Neuron (in vitro differentiated cells): Measurements from ENCODE around the gene PPM1D.

Experiments used
- H2AFZ ChIP-seq: one replicate; pipeline ENCODE4 v1.6.1; 2013; ENCODE audit warnings: low read depth, mild to moderate bottlenecking, inconsistent platforms, low read length, moderate library complexity
- H3K27me3 ChIP-seq: one replicate; pipeline ENCODE4 v1.6.1; 2013; ENCODE audit warnings: low read length; ENCODE audit not compliant: insufficient read depth
- H3K36me3 ChIP-seq: one replicate; pipeline ENCODE4 v1.6.1; 2013; ENCODE audit warnings: low read length; ENCODE audit not compliant: insufficient read depth
- H3K4me1 ChIP-seq: one replicate; pipeline ENCODE4 v1.6.1; 2013; ENCODE audit warnings: low read length; ENCODE audit not compliant: insufficient read depth
- H3K4me3 ChIP-seq: 2 replicates; pipeline ENCODE4 v1.5.1; 2013; ENCODE audit warnings: mild to moderate bottlenecking, low read length, moderate library complexity
- H3K9me3 ChIP-seq: one replicate; pipeline ENCODE4 v1.6.1; 2013; ENCODE audit warnings: low read length

Gene PPM1D

DNA sequence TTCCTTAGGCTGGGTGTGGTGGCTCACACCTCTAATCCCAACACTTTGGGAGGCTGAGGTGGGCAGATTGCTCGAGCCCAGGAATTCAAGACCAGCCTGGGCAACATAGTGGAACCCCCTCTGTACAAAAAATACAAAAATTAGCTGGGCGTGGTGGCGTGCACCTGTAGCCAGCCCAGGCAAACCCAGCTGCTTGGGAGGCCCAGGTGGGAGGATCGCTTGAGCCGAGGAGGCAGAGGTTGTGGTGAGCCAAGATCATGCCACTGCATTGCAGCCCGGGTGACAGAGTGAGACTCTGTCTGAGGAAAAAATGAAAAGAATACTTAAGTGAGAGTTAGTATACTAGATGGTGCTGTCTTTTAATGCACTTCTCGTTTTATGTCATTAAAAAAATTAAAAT, 15.1 kb downstream of the PPM1D start:
- H3K9me3 ChIP-seq = no peaks in the 10 kb centered on the region
- peaks cover 16% of the 10 kb centered on the region for H3K36me3 ChIP-seq

DNA sequence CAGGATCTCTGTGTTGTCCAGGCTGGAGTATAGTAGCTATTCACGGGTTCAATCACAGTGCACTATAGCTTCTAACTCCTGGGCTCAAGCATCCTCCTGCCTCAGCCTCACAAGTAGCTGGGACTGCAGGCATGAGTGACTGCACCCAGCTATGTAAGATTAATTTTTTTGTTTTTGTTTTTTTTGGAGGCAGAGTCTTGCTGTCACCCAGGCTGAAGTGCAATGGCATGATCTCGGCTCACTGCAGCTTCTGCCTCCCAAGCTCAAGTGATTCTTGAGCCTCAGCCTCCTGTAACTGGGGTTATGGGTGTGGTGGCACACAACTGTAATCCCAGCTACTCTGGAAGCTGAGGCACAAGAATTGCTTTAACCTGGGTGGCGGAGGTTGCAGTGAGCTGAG, 15.8 kb downstream of the PPM1D start:
- no peak overlapping the region for H3K4me3 ChIP-seq
- no peaks in the 10 kb centered on the region for H3K27me3 ChIP-seq
- H3K36me3 ChIP-seq = peaks cover 16% of the 10 kb centered on the region
- no peaks in the 10 kb centered on the region for H3K4me1 ChIP-seq
- H3K9me3 ChIP-seq = no peaks in the 10 kb centered on the region
- no peak overlapping the region for H2AFZ ChIP-seq

More for the DNA sequence above, 15.1 kb downstream of the PPM1D start:
- Histone ChIP-seq H3K4me3 (no peak overlapping the region), H3K27me3 (no peaks in the 10 kb centered on the region), H2AFZ (no peak overlapping the region), H3K4me1 (no peaks in the 10 kb centered on the region)

DNA sequence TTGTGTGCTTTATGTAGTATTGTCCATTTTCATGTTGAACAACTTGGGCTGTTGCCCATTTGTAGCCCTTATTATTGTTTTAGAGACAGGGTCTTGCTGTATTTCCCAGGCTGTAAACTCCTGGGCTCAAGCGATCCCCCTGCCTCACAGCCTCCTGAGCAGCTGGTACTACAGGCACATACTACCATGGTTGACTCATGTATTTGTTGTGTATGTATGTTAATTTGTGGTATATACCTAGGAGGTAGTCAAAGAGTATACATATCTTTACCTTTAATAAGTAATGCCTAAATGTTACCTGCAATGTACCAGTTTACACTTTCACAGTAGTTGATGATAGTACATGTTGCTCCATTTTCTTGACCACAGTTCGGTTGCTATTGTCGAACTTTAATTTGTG, 18.1 kb downstream of the PPM1D start:
- H3K9me3 ChIP-seq = no peaks in the 10 kb centered on the region
- no peak overlapping the region for H3K4me3 ChIP-seq
- H3K36me3 ChIP-seq = peaks cover 16% of the 10 kb centered on the region
- H3K4me1 ChIP-seq = no peaks in the 10 kb centered on the region
- no peak overlapping the region for H2AFZ ChIP-seq
- no peaks in the 10 kb centered on the region for H3K27me3 ChIP-seq

DNA sequence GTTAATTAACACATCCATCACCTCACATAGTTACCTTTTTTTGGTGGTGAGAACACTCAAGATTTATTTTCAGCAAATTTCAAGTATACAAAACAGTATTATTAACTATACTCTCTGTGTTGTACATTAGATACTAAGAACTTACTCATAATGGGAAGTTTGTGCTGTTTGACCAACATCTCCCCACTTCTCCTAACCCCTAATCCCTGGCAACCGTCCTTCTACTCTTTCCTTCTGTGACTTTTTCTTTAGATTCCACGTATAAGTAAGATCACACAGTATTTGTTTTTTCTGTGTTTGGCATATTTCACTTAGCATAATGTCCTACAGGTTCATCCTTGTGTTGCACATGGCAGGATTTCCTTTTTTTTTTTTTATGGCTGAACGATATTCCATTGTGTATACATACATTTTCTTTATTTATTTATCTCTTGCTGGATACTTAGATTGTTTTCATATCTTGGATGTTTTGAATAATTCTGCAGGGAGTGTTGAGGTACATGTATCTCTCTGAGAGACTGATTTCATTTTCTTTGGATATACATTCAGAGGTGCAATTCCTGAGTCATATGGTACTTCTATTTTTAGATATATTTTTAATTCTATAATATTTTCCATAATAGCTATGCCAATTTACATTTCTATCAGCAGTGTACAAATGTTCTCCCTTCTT, 19.0 kb downstream of the PPM1D start:
- no peaks in the 10 kb centered on the region for H3K27me3 ChIP-seq
- H2AFZ ChIP-seq = no peak overlapping the region
- H3K9me3 ChIP-seq = no peaks in the 10 kb centered on the region
- H3K4me1 ChIP-seq = no peaks in the 10 kb centered on the region
- peaks cover 20% of the 10 kb centered on the region for H3K36me3 ChIP-seq
- no peak overlapping the region for H3K4me3 ChIP-seq

DNA sequence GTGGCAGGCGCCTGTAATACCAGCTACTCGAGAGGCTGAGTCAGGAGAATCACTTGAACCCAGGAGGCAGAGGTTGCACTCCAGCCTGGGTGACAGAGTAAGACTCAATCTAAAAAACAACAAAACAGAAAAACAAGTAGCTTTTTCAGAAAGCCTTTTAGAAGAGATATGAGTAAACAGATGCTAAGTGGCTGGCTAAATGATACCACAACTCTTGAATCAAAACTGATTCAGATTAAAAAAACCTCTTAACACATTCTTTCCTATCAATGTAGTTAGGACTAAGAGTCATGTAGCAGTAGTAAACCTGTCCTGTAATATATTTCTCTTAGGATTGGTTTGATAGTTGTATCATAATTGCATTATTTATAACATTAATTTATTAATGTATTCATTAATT, 23.0 kb downstream of the PPM1D start:
- H2AFZ ChIP-seq = no peak overlapping the region
- H3K36me3 ChIP-seq = peaks cover 21% of the 10 kb centered on the region
- H3K27me3 ChIP-seq = no peaks in the 10 kb centered on the region
- no peak overlapping the region for H3K4me3 ChIP-seq
- H3K4me1 ChIP-seq = no peaks in the 10 kb centered on the region
- no peaks in the 10 kb centered on the region for H3K9me3 ChIP-seq

DNA sequence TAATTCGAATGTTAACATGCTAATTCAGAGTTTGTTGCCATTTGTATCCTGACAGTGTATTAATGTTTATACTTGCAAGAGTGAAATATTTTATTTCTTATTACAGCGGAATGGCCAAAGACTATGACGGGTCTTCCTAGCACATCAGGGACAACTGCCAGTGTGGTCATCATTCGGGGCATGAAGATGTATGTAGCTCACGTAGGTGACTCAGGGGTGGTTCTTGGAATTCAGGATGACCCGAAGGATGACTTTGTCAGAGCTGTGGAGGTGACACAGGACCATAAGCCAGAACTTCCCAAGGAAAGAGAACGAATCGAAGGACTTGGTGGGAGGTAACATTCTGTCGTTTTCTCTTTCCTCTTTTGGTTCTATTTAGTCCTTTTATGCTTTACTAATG, 23.4 kb downstream of the PPM1D start:
- H3K4me1 ChIP-seq = no peaks in the 10 kb centered on the region
- no peaks in the 10 kb centered on the region for H3K9me3 ChIP-seq
- H2AFZ ChIP-seq = no peak overlapping the region
- H3K36me3 ChIP-seq = peaks cover 22% of the 10 kb centered on the region
- no peaks in the 10 kb centered on the region for H3K27me3 ChIP-seq
- H3K4me3 ChIP-seq = no peak overlapping the region

DNA sequence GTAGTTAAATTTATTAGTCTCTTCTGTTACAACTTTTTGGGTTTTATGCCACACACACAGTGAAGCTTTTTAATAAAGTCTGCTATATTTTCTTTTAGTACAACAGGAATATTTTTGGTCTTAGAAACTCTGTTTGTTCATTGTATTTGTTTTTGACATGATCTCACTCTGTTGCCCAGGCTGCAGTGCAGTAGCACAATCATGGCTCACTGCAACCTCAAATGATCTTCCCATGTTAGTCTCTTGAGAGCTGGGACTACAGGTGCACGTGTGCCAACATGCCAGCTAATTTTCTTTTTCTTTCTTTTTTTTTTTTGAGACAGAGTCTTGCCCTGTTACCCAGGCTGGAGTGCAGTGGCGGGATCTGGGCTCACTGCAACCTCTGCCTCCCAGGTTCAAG, 27.1 kb downstream of the PPM1D start:
- Histone ChIP-seq H3K36me3 (peaks cover 42% of the 10 kb centered on the region), H3K4me3 (no peak overlapping the region), H3K4me1 (no peaks in the 10 kb centered on the region), H3K27me3 (no peaks in the 10 kb centered on the region), H3K9me3 (no peaks in the 10 kb centered on the region), H2AFZ (no peak overlapping the region)

DNA sequence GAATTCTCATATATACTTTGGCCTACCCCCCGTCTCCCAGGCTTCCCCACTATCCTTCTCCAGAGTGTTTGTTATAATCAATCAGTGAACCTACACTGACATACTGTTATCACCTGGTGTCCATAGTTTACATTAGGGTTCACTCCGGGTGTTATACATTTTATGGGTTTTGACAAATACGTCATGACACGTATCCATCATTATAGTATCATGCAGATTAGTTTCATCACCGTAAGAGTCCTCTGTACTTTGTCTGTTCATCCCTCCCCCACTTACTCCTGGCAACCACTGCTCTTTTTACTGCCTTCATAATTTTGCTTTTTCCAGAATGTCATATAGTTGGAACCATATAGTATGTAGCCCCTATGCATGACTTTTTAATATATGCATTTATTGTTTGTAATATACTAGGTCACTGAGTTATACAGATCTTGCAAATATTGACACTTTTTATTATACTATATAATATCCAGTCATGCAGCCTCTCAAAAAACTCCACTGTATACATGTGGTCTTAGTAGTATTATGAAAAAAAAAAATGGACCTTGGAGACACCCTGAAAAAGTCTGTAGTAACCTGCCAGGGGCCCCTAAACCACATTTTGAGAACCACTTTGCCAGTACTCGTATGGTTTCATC, 28.4 kb downstream of the PPM1D start:
- H3K4me3 ChIP-seq = no peak overlapping the region
- H3K36me3 ChIP-seq = peaks cover 44% of the 10 kb centered on the region
- no peaks in the 10 kb centered on the region for H3K9me3 ChIP-seq
- no peak overlapping the region for H2AFZ ChIP-seq
- no peaks in the 10 kb centered on the region for H3K4me1 ChIP-seq
- no peaks in the 10 kb centered on the region for H3K27me3 ChIP-seq

DNA sequence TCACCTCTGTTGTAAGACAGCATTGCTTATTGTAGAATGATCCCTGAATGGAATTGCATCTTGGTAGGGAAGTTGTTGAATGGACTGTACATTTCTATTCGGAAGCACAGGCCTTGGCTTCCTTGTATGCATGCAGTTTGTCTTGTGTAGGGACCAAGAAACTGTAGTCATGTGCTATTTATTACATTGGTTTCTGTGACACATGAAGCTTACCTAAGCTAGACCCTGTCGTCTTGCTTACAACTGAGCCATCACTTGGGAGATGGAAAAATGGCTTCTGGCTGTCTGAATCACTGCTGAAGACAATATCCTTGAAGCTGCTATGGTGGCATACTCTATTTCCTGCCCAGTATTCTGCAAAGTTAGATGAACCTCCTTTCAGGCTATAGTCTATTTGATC, 29.1 kb downstream of the PPM1D start:
- H2AFZ ChIP-seq = no peak overlapping the region
- no peaks in the 10 kb centered on the region for H3K4me1 ChIP-seq
- peaks cover 48% of the 10 kb centered on the region for H3K36me3 ChIP-seq
- H3K27me3 ChIP-seq = no peaks in the 10 kb centered on the region
- H3K4me3 ChIP-seq = no peak overlapping the region
- H3K9me3 ChIP-seq = no peaks in the 10 kb centered on the region

DNA sequence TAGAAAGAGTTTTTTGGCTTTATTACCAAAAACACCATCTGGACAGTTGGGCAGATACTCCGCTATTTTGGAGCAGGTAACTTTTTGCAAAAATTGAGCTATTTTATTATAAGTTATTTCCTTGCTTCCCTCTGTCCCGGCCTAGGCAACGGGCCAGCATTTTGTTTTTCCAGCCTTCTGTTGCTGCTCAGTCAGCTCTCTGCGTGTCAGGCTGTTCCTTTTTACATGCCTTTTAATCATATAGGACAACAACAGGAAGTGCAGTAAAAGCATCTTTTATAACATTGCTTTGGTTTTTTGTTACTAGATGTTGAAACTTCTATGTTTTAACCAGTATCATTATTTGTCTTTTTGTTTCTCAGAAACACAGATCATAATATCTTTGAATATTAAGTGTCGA, 30.4 kb downstream of the PPM1D start:
- Histone ChIP-seq H2AFZ (no peak overlapping the region), H3K36me3 (peaks cover 52% of the 10 kb centered on the region), H3K27me3 (no peaks in the 10 kb centered on the region), H3K4me3 (no peak overlapping the region), H3K9me3 (no peaks in the 10 kb centered on the region), H3K4me1 (no peaks in the 10 kb centered on the region)

DNA sequence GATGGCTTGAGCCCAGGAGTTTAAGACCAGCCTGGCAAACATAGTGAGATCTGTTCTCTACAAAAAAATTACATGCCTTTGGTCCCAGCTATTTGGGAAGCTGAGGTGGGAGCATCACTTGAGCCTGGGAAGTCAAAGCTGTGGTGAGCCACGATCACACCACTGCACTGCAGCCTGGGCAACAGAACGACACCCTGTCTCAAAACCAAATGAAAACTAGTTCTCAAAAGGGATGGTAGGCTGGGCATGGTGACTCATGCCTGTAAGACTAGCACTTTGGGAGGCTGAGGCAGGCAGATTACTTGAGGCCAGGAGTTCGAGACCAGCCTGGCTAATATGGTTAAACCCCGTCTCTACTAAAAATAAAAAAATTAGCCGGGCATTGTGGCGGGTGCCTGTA, 31.1 kb downstream of the PPM1D start:
- Histone ChIP-seq H3K4me3 (no peak overlapping the region), H2AFZ (no peak overlapping the region), H3K36me3 (peaks cover 53% of the 10 kb centered on the region), H3K9me3 (no peaks in the 10 kb centered on the region), H3K4me1 (no peaks in the 10 kb centered on the region), H3K27me3 (no peaks in the 10 kb centered on the region)

DNA sequence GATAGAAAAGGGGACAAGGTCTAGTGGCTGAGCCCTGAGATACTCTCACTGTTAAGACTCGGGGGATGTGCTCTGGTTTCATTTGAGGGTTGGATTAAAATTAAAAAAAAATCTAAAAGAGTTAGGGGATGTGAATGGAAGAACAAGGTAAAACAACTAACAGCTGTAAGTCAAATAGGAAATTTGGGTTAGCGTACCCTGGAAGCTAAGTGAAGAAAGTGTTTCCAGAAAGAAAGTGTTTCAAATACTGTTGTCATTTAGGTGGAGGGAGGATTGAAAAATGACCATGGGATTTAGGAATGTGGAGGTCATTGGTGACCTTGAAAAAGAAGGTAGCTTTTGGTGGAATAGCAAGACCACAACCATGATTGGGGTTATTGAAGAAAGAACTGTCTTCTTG, 37.7 kb downstream of the PPM1D start:
- Histone ChIP-seq H3K4me3 (no peak overlapping the region), H3K36me3 (peaks cover 56% of the 10 kb centered on the region), H3K4me1 (no peaks in the 10 kb centered on the region), H2AFZ (no peak overlapping the region), H3K9me3 (no peaks in the 10 kb centered on the region), H3K27me3 (no peaks in the 10 kb centered on the region)

DNA sequence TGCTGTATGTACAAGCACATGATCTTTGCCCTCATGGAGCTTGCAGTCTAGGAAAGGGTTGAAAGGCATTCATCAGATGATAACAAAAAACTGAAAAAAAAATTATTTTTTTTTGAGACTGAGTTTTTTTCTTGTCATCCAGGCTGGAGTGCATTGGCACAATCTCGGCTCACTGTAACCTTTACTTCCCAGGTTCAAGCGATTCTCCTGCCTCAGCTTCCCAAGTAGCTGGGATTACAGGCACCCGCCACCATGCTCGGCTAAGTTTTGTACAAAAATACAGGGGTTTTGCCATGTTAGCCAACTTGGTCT, 39.0 kb downstream of the PPM1D start:
- H3K36me3 ChIP-seq = peaks cover 60% of the 10 kb centered on the region
- no peaks in the 10 kb centered on the region for H3K4me1 ChIP-seq

DNA sequence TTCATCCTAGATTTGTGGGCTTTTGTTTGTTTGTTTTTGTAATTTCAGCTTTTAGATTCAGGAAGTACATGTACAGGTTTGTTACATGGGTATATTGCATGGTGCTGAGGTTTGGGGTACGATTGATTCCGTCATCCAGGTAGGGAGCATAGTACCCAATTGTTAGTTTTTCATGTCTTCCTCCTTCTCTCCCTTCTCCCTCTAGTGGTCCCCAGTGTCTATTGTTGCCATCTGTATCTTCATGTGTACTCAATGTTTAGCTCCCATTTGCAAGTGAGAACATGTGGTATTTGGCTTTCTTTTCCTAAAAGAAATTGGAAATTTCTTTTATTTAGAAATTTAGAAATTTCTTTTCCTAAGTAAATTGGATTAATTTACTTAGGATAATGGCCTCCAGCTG, 40.5 kb downstream of the PPM1D start:
- Histone ChIP-seq H3K9me3 (no peaks in the 10 kb centered on the region), H3K4me1 (no peaks in the 10 kb centered on the region), H2AFZ (no peak overlapping the region), H3K4me3 (no peak overlapping the region), H3K36me3 (peaks cover 53% of the 10 kb centered on the region), H3K27me3 (no peaks in the 10 kb centered on the region)

More for the DNA sequence above, 39.0 kb downstream of the PPM1D start:
- Histone ChIP-seq H3K4me3 (no peak overlapping the region), H2AFZ (no peak overlapping the region), H3K9me3 (no peaks in the 10 kb centered on the region), H3K27me3 (no peaks in the 10 kb centered on the region)
